Naive B cell (primary cell): ENCODE results near the gene ANKRD13D. TPM values are rescaled to one million over a fixed set of nuclear protein-coding genes. Genes with fewer than 3 reads are reported as not detected.

Experiments used
- ATAC-seq, 2 donors: fragments of 150-1000 bp; cut with Tn5 transposase; 2 replicates each; pipeline ENCODE4 v1.10.0; 2021; ENCODE audit warnings: low read depth in 2 of 2, mild to moderate bottlenecking in 2 of 2, moderate library complexity in 2 of 2
- DNase-seq: peaks from one replicate; pipeline ENCODE4 v3.0.0; 2022
- H3K27ac Mint-ChIP-seq, 6 donors: one replicate each; pipeline ENCODE4 v1.8.0; 2020 to 2022; ENCODE audit warnings: mild to moderate bottlenecking in 6 of 6, mixed read lengths in 6 of 6, moderate library complexity in 5 of 6, inconsistent platforms in 2 of 6
- H3K27me3 Mint-ChIP-seq, 3 donors: one replicate each; pipeline ENCODE4 v1.8.0; 2021 to 2022; ENCODE audit warnings: mixed read lengths in 3 of 3, mild to moderate bottlenecking in 1 of 3
- H3K36me3 Mint-ChIP-seq, 2 donors: one replicate each; pipeline ENCODE4 v1.8.0; 2020 to 2022; ENCODE audit warnings: mixed read lengths in 2 of 2, inconsistent platforms in 1 of 2, mild to moderate bottlenecking in 1 of 2
- H3K4me1 Mint-ChIP-seq, 3 donors: one replicate each; pipeline ENCODE4 v1.8.0; 2020 to 2022; ENCODE audit warnings: mixed read lengths in 3 of 3, inconsistent platforms in 1 of 3, mild to moderate bottlenecking in 1 of 3, moderate library complexity in 1 of 3
- H3K4me3 Mint-ChIP-seq, 8 donors: one replicate each; pipeline ENCODE4 v1.8.0; 2020 to 2022; ENCODE audit warnings: mild to moderate bottlenecking in 8 of 8, mixed read lengths in 8 of 8, moderate library complexity in 8 of 8, inconsistent platforms in 2 of 8
- H3K9me3 Mint-ChIP-seq, 7 donors: one replicate each; pipeline ENCODE4 v1.8.0; 2020 to 2022; ENCODE audit warnings: mixed read lengths in 7 of 7, mild to moderate bottlenecking in 5 of 7, inconsistent platforms in 2 of 7, moderate library complexity in 1 of 7
- polyA plus RNA-seq, 6 donors: library from polyadenylated mRNA; unstranded; fragments of 300-500 nt; fragmentation: Illumina TruSeq; gene quantifications; one replicate each; pipeline ENCODE4 v1.2.3, GENCODE V29; 2021; ENCODE audit warnings: low read depth in 6 of 6

ANKRD13D gene
- polyA plus RNA-seq, 6 donors from 2014 or later: 3.5 to 18.4 (median 8.4) TPM

GRCh38 chr11:67300256-67300755 is 11.2 kb downstream of the ANKRD13D start:
- H3K4me3 Mint-ChIP-seq: no peak overlapping the region
- H3K27me3 Mint-ChIP-seq: no peaks in the 10 kb centered on the region
- peaks cover 21 to 23% of the 10 kb centered on the region in 2 donors for H3K36me3 Mint-ChIP-seq
- H3K27ac Mint-ChIP-seq: no peak overlapping the region
- H3K4me1 Mint-ChIP-seq: peaks cover 5 to 17% (median 9%) of the 10 kb centered on the region in 3 donors
- no peak for ATAC-seq
- DNase-seq: no peak
- H3K9me3 Mint-ChIP-seq: peaks cover 4 to 15% (median 10%) of the 10 kb centered on the region in 7 donors

GRCh38 chr11:67300756-67301312 is 11.7 kb downstream of the ANKRD13D start:
- no peak overlapping the region for H3K27ac Mint-ChIP-seq
- H3K4me3 Mint-ChIP-seq: no peak overlapping the region
- peaks cover 21 to 22% of the 10 kb centered on the region in 2 donors for H3K36me3 Mint-ChIP-seq
- no peaks in the 10 kb centered on the region for H3K27me3 Mint-ChIP-seq
- DNase-seq (no peak), ATAC-seq (no peak)
- peaks cover 4 to 13% (median 9%) of the 10 kb centered on the region in 7 donors for H3K9me3 Mint-ChIP-seq
- peaks cover 5 to 17% (median 9%) of the 10 kb centered on the region in 3 donors for H3K4me1 Mint-ChIP-seq

- no peak for DNase-seq
- H3K36me3 Mint-ChIP-seq: peaks cover 15 to 16% of the 10 kb centered on the region in 2 donors
- H3K27me3 Mint-ChIP-seq: no peaks in the 10 kb centered on the region
- H3K9me3 Mint-ChIP-seq: peaks cover 0 to 7% (median 4%) of the 10 kb centered on the region in 7 donors
- H3K4me3 Mint-ChIP-seq: no peak overlapping the region
- peaks cover 5 to 13% (median 9%) of the 10 kb centered on the region in 3 donors for H3K4me1 Mint-ChIP-seq
- no peak for ATAC-seq
- H3K27ac Mint-ChIP-seq: no peak overlapping the region
These were observed 12.3 kb downstream of the ANKRD13D start for GRCh38 chr11:67301313-67301921.

DNA sequence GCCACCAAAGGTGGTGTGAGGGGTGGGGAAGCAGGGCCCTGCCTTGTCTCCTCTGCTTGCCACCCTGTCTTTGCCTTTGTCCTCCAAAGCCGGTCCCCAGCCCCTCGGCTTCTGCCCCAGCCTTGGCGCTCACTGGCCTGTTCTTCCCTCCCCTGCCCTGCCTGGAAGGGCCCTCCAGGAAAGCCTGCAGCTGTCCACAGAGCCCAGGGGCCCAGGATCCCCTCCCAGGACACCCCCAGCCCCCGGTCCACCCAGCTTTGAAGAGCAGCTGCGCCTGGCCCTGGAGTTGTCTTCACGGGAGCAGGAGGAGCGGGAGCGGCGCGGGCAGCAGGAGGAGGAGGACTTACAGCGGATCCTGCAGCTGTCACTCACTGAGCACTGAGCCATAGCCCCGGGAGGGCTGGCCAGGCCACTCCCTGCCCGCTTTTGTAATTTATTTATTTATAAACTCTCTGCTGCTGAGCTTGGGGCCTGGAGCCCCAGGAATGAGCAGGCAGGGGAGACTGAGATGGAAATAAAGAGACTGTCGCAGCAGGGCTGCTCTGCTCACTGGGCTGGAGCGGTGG is 12.9 kb downstream of the ANKRD13D start:
- H3K4me1 Mint-ChIP-seq: peaks cover 5 to 10% (median 6%) of the 10 kb centered on the region in 3 donors
- DNase-seq: no peak
- no peak for ATAC-seq
- H3K27me3 Mint-ChIP-seq: no peaks in the 10 kb centered on the region
- H3K4me3 Mint-ChIP-seq: no peak overlapping the region
- peaks cover 9 to 10% of the 10 kb centered on the region in 2 donors for H3K36me3 Mint-ChIP-seq
- no peak overlapping the region for H3K27ac Mint-ChIP-seq
- H3K9me3 Mint-ChIP-seq: peaks cover 0 to 1% (median 0%) of the 10 kb centered on the region in 7 donors

GRCh38 chr11:67302571-67303131 is 13.5 kb downstream of the ANKRD13D start:
- Mint-ChIP-seq H3K27ac (no peak overlapping the region), H3K4me3 (no peak overlapping the region), H3K4me1 (peaks cover 5 to 10% (median 5%) of the 10 kb centered on the region in 3 donors), H3K9me3 (no peaks in the 10 kb centered on the region), H3K36me3 (peaks cover 7% of the 10 kb centered on the region in 2 donors), H3K27me3 (no peaks in the 10 kb centered on the region)
- ATAC-seq (no peak), DNase-seq (no peak)

DNA sequence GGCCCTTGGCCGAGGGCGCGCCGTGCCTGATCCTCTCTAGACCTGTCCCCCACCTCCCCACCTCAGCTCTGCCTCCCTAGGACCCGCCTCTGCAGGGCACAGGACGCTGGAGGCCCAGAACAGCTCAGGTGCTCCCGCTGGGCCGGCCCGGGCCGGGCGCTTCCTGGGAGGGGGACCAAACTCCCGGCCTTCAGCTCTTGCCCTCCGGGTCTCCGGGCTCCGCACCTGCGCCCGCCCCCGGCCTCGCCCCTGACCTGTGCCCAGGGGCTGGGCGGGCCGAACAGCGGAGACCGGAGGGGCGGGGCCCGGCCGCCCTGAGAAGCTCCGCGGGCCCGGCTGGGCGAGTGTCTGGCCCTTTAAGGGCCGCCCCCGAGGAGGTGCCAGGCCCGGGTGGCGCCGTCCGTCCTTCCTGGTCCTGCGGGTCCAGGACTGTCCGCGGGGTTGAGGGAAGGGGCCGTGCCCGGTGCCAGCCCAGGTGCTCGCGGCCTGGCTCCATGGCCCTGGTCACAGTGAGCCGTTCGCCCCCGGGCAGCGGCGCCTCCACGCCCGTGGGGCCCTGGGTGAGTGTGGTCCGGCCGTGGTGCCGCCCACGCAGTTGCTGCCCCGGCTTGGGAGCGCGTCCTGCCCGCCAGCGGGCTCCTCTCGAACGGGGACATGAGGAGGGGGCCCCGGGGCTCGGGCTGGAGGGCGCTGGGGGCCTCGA is 14.2 kb downstream of the ANKRD13D start, which contains the start of gene SSH3:
Gene SSH3 (plus strand): TSS at position 399 of the 703 bp plus-strand sequence. CDS start 96 bp downstream, at position 495.
- Mint-ChIP-seq H3K4me1 (peaks cover 5 to 6% (median 5%) of the 10 kb centered on the region in 3 donors), H3K27ac (no peak within 1 kb of the TSS), H3K4me3 (no peak within 1 kb of the TSS)

DNA sequence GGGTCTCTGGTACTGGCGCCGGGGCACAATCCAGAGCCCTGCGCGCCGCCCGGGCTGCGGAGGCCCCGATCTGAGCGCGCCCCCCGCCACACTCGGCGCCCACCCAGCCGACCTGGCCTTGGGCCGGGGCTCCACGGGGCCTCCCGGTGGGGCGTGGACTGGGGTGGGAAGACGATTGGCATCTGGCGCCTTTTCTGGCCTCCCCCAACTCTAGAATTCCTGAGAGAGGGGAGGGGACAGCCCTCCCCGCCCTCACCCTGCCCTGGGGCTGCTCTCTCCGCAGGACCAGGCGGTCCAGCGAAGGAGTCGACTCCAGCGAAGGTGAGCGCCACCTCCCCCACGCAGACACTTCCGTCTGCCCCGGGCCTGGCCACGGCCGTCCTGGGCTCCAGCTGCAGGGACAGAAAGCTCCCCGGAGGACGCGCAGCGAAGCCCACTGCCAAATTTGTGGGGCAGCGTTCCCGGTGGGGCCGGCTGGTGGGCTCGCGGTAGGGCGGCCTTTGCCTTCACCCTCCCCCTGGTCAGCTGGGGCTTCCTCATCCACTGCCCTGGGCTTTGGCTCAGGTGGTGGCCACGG is 14.8 kb downstream of the ANKRD13D start:
- Mint-ChIP-seq H3K4me3 (no peak overlapping the region), H3K36me3 (no peaks in the 10 kb centered on the region), H3K27ac (no peak overlapping the region), H3K4me1 (peaks cover 0 to 5% (median 2%) of the 10 kb centered on the region in 3 donors), H3K9me3 (no peaks in the 10 kb centered on the region), H3K27me3 (no peaks in the 10 kb centered on the region)
- no peak for DNase-seq
- ATAC-seq: no peak

More for the DNA sequence above, 14.2 kb downstream of the ANKRD13D start, which contains the start of gene SSH3:
- no peaks in the 10 kb centered on the region for H3K27me3 Mint-ChIP-seq
- peak in 1 of 2 donors; percentile 40 for ATAC-seq
- no peaks in the 10 kb centered on the region for H3K9me3 Mint-ChIP-seq
- no peak for DNase-seq
- H3K36me3 Mint-ChIP-seq: peaks cover 5 to 6% of the 10 kb centered on the region in 2 donors

GRCh38 chr11:67304511-67305113 is 15.5 kb downstream of the ANKRD13D start:
- no peak overlapping the region for H3K27ac Mint-ChIP-seq

DNA sequence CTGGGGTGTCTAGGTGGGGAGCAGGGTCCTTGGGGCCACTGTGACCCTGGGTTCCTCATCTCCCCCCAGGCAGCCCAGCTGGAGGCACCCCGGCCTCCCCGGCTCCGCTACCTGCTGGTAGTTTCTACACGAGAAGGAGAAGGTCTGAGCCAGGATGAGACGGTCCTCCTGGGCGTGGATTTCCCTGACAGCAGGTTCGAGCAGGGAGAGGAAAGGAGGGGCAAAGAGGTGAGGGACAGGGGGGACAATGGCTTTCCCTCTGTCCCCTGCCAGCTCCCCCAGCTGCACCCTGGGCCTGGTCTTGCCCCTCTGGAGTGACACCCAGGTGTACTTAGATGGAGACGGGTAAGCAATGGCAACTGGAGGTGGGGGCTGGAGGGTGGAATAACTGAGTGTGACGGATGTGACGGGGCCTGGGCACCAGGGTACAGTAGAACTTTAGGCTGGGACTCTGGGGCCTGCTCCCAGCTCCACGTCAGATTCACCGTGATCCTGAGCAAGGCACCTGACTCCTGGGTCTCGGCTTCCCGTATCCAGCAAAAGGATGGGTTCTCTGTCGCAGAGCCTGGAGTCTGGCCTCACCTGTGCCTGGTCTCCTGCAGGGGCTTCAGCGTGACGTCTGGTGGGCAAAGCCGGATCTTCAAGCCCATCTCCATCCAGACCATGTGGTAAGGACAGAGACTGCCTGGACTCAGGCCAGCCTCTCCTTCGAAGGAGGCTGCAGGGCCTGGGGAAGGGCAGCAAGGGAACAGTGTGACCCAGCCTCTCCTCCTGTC is 17.9 kb downstream of the ANKRD13D start:
- Mint-ChIP-seq H3K27me3 (no peaks in the 10 kb centered on the region), H3K27ac (no peak overlapping the region), H3K9me3 (no peaks in the 10 kb centered on the region), H3K36me3 (no peaks in the 10 kb centered on the region), H3K4me3 (no peak overlapping the region), H3K4me1 (peaks cover 0 to 5% (median 2%) of the 10 kb centered on the region in 3 donors)
- DNase-seq (no peak), ATAC-seq (no peak)

More at GRCh38 chr11:67304511-67305113, 15.5 kb downstream of the ANKRD13D start:
- no peak for DNase-seq
- H3K36me3 Mint-ChIP-seq: no peaks in the 10 kb centered on the region
- ATAC-seq: no peak
- peak overlapping the region in 2 of 8 donors; percentile 18 to 65 for H3K4me3 Mint-ChIP-seq
- H3K4me1 Mint-ChIP-seq: peaks cover 0 to 5% (median 2%) of the 10 kb centered on the region in 3 donors
- no peaks in the 10 kb centered on the region for H3K9me3 Mint-ChIP-seq
- H3K27me3 Mint-ChIP-seq: no peaks in the 10 kb centered on the region

- Mint-ChIP-seq H3K4me3 (no peak overlapping the region), H3K36me3 (no peaks in the 10 kb centered on the region), H3K9me3 (no peaks in the 10 kb centered on the region), H3K27ac (no peak overlapping the region), H3K4me1 (peaks cover 3 to 7% (median 6%) of the 10 kb centered on the region in 3 donors), H3K27me3 (no peaks in the 10 kb centered on the region)
- no peak for ATAC-seq
- DNase-seq: no peak
These were observed 18.5 kb downstream of the ANKRD13D start for GRCh38 chr11:67307545-67308001.

DNA sequence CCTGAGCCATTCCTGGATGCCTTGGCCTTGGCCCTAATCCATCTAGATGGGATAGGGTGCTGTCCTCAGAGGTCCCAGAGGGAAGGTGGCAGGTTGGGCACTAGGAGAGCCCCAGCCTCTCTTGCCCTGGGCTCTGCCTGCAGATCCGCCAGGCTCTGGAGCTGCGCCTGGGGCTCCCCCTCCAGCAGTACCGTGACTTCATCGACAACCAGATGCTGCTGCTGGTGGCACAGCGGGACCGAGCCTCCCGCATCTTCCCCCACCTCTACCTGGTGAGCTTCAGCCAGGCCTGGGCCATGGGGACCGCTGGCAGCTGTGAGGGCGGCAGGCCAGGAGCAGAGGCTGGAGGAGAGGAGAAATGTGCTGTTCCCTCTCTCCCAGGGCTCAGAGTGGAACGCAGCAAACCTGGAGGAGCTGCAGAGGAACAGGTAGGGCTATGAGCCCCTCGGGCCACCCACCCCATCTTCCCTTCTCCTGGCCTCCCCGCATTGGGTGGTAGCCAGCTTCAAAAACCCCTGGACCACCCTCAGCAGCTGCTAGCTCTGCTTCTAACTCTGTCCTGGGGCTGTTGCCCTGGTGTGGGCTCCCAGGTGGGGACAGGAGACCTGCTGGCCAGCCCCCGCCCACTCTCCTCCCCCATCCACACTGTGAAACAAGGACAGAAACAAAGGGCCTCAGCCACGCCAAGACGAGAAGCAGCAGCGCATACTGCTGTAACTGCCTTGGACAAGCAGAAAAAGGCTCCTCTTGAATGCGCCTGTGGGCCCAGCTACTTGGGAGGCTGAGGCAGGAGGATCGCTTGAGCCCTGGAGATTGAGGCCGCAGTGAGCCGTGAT is 19.1 kb downstream of the ANKRD13D start:
- H3K9me3 Mint-ChIP-seq: no peaks in the 10 kb centered on the region
- H3K27ac Mint-ChIP-seq: no peak overlapping the region
- no peaks in the 10 kb centered on the region for H3K27me3 Mint-ChIP-seq
- peaks cover 10 to 11% (median 10%) of the 10 kb centered on the region in 3 donors for H3K4me1 Mint-ChIP-seq
- DNase-seq (no peak), ATAC-seq (no peak)
- no peak overlapping the region for H3K4me3 Mint-ChIP-seq
- H3K36me3 Mint-ChIP-seq: no peaks in the 10 kb centered on the region
